Measurements from ENCODE around the gene SUCLG2.
"Not testable (repeated sequence)": the region's sequence is repeated elsewhere in the genome, so short reads cannot be mapped to it uniquely, and the experiment has no call there.

Gene SUCLG2

GRCh38 chr3:67619991-67620390, 34.4 kb downstream of the SUCLG2 start:
- Histone ChIP-seq H3K27ac (no peak overlapping the region), H3K4me3 (no peak overlapping the region)

- no peak overlapping the region for H3K27ac ChIP-seq
- H3K4me3 ChIP-seq: no peak overlapping the region
Measured at GRCh38 chr3:67617518-67617917, 36.9 kb downstream of the SUCLG2 start.

GRCh38 chr3:67616046-67616445, 38.4 kb downstream of the SUCLG2 start:
- Histone ChIP-seq H3K4me3 (no peak overlapping the region), H3K27ac (no peak overlapping the region)

GRCh38 chr3:67614195-67614594, 40.2 kb downstream of the SUCLG2 start:
- no peak overlapping the region for H3K27ac ChIP-seq
- H3K4me3 ChIP-seq: no peak overlapping the region

GRCh38 chr3:67610458-67610857, 44.0 kb downstream of the SUCLG2 start:
- H3K4me3 ChIP-seq: no peak overlapping the region
- no peak overlapping the region for H3K27ac ChIP-seq

GRCh38 chr3:67609709-67610108, 44.7 kb downstream of the SUCLG2 start:
- H3K4me3 ChIP-seq: no peak overlapping the region
- no peak overlapping the region for H3K27ac ChIP-seq

GRCh38 chr3:67608034-67608433, 46.4 kb downstream of the SUCLG2 start:
- no peak overlapping the region for H3K4me3 ChIP-seq
- no peak overlapping the region for H3K27ac ChIP-seq

- H3K4me3 ChIP-seq: no peak overlapping the region
- no peak overlapping the region for H3K27ac ChIP-seq
Measured at GRCh38 chr3:67605377-67605776, 49.0 kb downstream of the SUCLG2 start.

GRCh38 chr3:67602816-67603215, 51.6 kb downstream of the SUCLG2 start:
- H3K27ac ChIP-seq: no peak overlapping the region
- H3K4me3 ChIP-seq: no peak overlapping the region

GRCh38 chr3:67601919-67602608, 52.3 kb downstream of the SUCLG2 start:
- Histone ChIP-seq H3K27ac (no peak overlapping the region), H3K4me3 (no peak overlapping the region)

GRCh38 chr3:67601385-67601784, 53.0 kb downstream of the SUCLG2 start:
- Histone ChIP-seq H3K27ac (no peak overlapping the region), H3K4me3 (no peak overlapping the region)

GRCh38 chr3:67599821-67600220, 54.6 kb downstream of the SUCLG2 start:
- Histone ChIP-seq H3K4me3 (no peak overlapping the region), H3K27ac (no peak overlapping the region)

GRCh38 chr3:67598814-67599556, 55.4 kb downstream of the SUCLG2 start:
- Histone ChIP-seq H3K27ac (no peak overlapping the region), H3K4me3 (no peak overlapping the region)

- no peak overlapping the region for H3K27ac ChIP-seq
- H3K4me3 ChIP-seq: no peak overlapping the region
Measured at GRCh38 chr3:67595424-67595823, 59.0 kb downstream of the SUCLG2 start.

- Histone ChIP-seq H3K27ac (no peak overlapping the region), H3K4me3 (no peak overlapping the region)
Measured at GRCh38 chr3:67593761-67594234, 60.6 kb downstream of the SUCLG2 start.

- H3K27ac ChIP-seq: no peak overlapping the region
- H3K4me3 ChIP-seq: no peak overlapping the region
Measured at GRCh38 chr3:67592057-67592456, 62.4 kb downstream of the SUCLG2 start.

- Histone ChIP-seq H3K4me3 (no peak overlapping the region), H3K27ac (no peak overlapping the region)
Measured at GRCh38 chr3:67587811-67588210, 66.6 kb downstream of the SUCLG2 start.

- H3K4me3 ChIP-seq: no peak overlapping the region
- H3K27ac ChIP-seq: no peak overlapping the region
Measured at GRCh38 chr3:67587301-67587700, 67.1 kb downstream of the SUCLG2 start.

- H3K27ac ChIP-seq, H3K4me3 ChIP-seq: not testable (repeated sequence)
Measured at GRCh38 chr3:67584608-67585007, 69.8 kb downstream of the SUCLG2 start.

- H3K27ac ChIP-seq: no peak overlapping the region
- H3K4me3 ChIP-seq: no peak overlapping the region
Measured at GRCh38 chr3:67580430-67581000, 73.9 kb downstream of the SUCLG2 start.

GRCh38 chr3:67578416-67578815, 76.0 kb downstream of the SUCLG2 start:
- no peak overlapping the region for H3K4me3 ChIP-seq

More at GRCh38 chr3:67578416-67578815, 76.0 kb downstream of the SUCLG2 start:
- H3K27ac ChIP-seq: no peak overlapping the region

Measured in skin epidermis (tissue), 12 donors.